ENCODE measurements around the gene ADAM17.
"Not testable (repeated sequence)": the region's sequence is repeated elsewhere in the genome, so short reads cannot be mapped to it uniquely, and the experiment has no call there.

Gene ADAM17

GRCh38 chr2:9560628-9561027 lies 5.0 kb upstream of the ADAM17 start:
- DNase-seq: no peak

- no peak for DNase-seq
Observed at GRCh38 chr2:9558948-9559381, 3.3 kb upstream of the ADAM17 start.

DNA sequence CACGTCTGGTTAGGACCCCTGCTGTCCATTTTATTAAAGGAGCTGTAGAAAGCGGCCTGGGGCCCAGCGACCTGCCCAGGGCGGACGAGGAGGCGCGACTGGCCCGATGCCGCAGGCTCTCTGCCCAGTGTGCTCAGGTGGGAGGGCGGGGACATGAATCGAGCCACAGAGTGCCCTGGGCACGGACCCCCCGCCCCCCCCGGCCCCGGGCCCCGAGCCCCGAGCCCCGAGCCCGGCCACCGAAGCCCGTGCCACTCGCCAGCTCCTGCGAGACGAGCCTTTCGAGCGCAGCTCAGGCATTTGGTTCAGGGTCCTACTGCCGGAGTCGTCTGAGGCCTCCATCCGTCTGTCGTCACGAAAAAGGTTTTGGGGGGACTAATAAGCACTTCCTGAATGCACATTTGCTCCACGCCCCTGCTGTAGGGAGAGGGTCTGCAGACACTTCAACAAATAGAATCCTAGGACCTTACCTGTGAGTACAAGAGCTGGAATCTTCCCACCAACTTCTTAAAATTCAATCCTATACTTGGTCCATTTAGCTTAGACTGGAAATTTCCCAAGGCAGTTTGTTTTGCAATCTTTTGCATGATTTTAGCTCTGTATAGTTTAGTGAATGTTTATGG lies 602 bp upstream of the ADAM17 start:
- no peak for DNase-seq

- peak; percentile 34 for DNase-seq
Observed at GRCh38 chr2:9554921-9555296, 721 bp downstream of the ADAM17 start.

GRCh38 chr2:9552219-9553178 lies 3.1 kb downstream of the ADAM17 start:
- DNase-seq: no peak

DNA sequence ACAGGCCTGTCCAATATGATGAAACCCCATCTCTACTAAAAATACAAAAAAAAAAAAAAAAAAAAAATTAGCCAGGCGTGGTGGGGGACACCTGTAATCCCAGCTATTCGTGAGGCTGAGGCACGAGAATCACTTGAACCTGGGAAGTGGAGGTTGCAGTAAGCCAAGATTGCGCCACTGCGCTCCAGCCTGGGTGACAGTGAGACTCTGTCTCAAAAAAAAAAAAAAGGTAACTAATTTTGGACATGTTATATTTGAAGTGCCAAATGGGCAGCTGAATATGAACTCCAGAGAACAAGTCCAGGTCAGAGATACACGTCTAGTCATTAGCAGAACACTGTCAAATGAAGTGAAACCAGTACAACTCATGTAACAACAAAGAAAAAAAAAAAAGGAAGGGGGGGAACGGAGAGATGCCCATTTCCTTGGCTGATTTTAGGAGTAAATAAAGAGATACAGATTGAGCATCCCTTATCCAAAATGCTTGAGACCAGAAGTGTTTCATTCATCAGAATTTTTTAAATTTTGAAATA lies 4.7 kb downstream of the ADAM17 start:
- not testable (repeated sequence) for DNase-seq

GRCh38 chr2:9549420-9549819 lies 6.2 kb downstream of the ADAM17 start:
- no peak for DNase-seq

DNA sequence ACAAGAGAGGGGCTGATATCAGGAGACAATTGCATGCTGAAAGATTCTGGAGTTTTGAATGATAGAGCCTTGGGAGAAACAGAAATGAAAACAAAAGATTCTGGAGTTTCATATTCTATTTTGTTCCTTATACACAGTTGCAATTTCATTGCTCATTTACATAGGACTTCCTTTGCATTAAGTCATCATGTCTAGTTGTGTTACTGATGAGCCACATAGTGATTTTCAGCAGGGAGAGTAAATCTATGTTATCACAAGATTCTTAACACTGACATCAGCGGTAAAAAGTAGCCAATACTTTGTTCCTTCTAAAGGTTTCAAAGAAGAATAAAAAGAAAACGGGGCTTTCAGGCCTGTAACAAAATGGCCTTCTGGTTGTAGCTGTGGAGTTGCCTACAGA lies 7.1 kb downstream of the ADAM17 start:
- no peak for DNase-seq

GRCh38 chr2:9547262-9547991 lies 8.2 kb downstream of the ADAM17 start:
- no peak for DNase-seq

DNA sequence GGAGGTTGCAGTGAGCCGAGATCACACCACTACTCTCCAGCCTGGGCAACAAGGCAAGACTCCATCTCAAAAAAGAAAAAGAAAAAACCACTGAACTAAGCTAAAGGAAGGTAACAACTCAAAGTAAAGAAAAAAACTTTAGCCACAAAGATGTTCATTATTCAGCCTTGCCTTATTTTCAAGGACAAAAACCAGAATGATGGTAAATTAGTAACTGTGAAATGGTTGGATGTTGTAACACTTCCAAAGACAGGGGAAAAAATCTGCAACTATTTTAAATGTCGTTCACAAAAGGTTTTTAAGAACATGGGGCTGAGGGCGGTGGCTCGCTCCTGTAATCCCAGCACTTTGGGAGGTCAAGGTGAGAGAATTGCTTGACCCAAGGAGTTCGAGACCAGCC lies 10.1 kb downstream of the ADAM17 start:
- no peak for DNase-seq

- no peak for DNase-seq
Observed at GRCh38 chr2:9543557-9543956, 12.1 kb downstream of the ADAM17 start.

DNA sequence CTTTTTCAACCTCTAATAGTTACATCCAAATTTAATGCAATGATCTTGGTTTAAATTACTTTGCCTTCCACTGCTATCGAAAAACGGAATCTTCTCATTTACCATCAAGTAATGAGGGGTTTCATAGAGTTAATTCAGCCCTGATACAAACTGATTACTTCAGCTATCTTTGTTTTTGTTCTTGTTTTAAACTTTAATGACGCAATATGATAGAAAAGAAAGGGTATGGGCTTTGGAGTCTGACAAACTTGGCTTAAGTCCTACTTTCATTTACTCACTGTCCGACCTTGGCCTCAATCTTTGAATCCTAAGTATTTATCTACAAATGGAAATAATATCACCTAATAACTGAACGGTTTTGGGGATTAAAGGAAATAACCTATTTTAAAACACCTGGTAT lies 16.1 kb downstream of the ADAM17 start:
- DNase-seq: no peak

DNA sequence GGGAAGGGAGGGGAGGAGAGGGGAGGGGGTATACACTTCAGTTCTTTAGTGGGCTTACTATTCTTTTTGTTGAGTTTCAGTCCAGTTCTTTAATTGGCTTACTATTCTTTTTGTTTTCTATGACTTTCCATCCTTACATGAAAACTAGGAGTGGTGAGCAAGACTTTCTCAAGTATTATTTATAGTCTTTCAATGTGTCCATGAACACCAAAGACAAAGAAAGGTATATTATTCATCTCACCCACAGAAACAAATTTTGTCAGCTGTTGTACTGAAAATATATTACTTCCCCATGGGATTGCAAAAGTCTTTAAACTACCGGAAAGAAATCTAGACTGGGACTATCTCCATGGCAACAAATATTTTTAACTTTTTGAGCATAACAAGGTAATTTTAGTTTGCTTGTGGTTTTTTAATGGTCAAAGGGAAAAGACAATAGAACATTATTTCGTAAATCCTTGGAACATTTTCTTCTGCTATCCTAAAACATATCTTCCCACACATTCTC lies 17.6 kb downstream of the ADAM17 start:
- no peak for DNase-seq

GRCh38 chr2:9536504-9536903 lies 19.1 kb downstream of the ADAM17 start:
- DNase-seq: no peak

GRCh38 chr2:9535177-9535576 lies 20.5 kb downstream of the ADAM17 start:
- no peak for DNase-seq

DNA sequence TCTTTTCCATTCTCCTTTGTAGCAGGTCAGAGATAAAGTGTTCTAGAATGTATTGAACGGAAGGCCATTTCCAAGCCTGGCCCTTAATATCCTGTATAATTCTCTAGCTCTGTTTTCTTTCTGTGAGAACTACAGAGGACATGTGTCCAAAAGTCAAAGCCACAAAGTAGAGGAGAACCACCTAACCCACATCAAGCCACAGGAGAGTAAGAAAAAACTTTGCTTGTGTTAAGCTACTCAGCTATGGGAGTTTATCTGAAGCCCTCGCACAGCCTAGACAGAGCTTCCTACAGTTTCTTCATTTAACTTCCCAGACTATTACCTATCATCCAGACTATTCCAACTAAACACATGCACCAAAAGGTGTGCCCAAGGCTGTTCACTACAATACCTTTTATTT lies 22.0 kb downstream of the ADAM17 start:
- no peak for DNase-seq

- no peak for DNase-seq
Observed at GRCh38 chr2:9532421-9532820, 23.2 kb downstream of the ADAM17 start.

- DNase-seq: no peak
Observed at GRCh38 chr2:9527995-9528787, 27.4 kb downstream of the ADAM17 start.

- DNase-seq: no peak
Observed at GRCh38 chr2:9525266-9525665, 30.4 kb downstream of the ADAM17 start.

GRCh38 chr2:9524291-9524690 lies 31.3 kb downstream of the ADAM17 start:
- no peak for DNase-seq

GRCh38 chr2:9519250-9519649 lies 36.4 kb downstream of the ADAM17 start:
- no peak for DNase-seq

DNA sequence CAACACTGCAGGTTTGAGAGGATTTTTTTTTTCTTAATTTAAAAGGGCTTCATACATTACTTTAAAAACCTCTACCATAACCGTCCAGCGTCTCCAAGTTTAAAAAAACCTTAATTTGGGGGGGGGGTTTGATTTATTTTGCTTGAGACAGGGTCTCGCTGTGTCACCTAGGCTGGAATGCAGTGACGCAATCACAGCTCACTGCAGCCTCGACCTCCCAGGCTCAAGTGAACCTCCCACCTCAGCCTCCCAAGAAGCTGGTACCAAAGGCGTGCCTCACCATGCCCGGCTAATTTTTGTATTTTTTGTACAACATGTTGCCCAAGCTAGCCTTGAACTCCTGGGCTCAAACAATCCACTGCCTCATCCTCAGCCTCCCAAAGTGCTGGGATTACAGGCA lies 36.9 kb downstream of the ADAM17 start:
- DNase-seq: no peak

Measured in stimulated activated CD4-positive, alpha-beta T cell treated with anti-CD3 and anti-CD28 coated beads, Interleukin-15, amount 100 ng/mL, for 24 hours (primary cell).